Omental fat pad (tissue), 4 donors: ENCODE data around the gene NCS1. TPM values are rescaled to one million over a fixed set of nuclear protein-coding genes. Genes with fewer than 3 reads are reported as not detected.

Experiments used
- ATAC-seq: fragments of 150-250 bp; one replicate; pipeline ENCODE4 v1.9.1; 2016; ENCODE audit warnings: mild to moderate bottlenecking, moderate library complexity; ENCODE audit not compliant: low FRiP score
- DNase-seq: peaks from one replicate; pipeline ENCODE4 v3.0.0-alpha.2; 2019; ENCODE audit warnings: low spot score
- total RNA-seq, 4 donors: library from RNA; depleted of rRNA; stranded (reverse); fragments of >200 nt; gene quantifications; one replicate each; pipeline ENCODE4 v1.1.0, GENCODE V29; 2016
- TF ChIP-seq, protein P1 (sequence below), 3 donors: fragments of 450-650 bp; IDR thresholded peaks; one replicate each; pipeline ENCODE4 v1.5.1; 2016 to 2017; ENCODE audit warnings: antibody characterized with exemption in 3 of 3, mild to moderate bottlenecking in 3 of 3, moderate library complexity in 2 of 3

Gene NCS1
- total RNA-seq, 4 donors from 2014 or later, result 2.5 to 14.7 (median 4.0) TPM

DNA sequence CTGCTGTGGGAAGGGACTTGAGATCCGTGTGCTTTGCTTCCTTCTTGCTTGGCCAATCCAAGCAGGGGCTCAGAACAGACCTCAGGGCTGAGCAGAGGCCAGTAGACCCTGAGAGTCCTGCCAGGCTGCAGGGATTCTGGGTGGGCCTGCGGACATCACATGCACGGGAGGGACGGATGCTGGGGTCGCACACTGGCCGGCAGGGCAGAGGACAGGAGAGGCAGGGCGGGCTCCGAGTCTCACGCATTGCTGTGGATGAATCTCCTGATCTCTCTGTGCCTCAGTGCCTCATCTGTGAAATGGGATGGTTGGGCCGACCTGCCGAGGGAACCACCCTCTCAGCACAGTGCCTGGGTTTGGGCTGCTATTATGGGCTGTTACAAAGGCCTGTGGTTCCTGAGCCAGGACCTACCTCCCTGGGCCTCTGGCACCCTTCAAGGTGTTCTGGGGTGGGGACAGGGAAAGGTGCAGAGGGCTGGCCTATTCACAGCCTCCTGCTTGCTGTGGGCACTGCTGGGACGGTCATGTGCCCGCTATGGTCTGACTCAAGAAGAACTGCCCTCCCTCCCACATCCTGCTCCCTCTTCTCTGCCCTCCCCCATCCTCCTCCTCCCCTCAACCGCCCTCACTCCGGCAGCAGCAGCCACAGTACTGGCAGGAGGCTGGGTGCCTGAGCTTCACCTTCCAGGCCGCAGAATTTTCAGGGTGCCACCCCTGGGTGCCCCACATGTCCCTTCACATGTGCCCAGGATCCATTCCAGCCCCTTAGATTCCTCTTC lies 43.3 kb downstream of the NCS1 start:
- ATAC-seq, result peak; percentile 15
- TF ChIP-seq, protein P1, sequence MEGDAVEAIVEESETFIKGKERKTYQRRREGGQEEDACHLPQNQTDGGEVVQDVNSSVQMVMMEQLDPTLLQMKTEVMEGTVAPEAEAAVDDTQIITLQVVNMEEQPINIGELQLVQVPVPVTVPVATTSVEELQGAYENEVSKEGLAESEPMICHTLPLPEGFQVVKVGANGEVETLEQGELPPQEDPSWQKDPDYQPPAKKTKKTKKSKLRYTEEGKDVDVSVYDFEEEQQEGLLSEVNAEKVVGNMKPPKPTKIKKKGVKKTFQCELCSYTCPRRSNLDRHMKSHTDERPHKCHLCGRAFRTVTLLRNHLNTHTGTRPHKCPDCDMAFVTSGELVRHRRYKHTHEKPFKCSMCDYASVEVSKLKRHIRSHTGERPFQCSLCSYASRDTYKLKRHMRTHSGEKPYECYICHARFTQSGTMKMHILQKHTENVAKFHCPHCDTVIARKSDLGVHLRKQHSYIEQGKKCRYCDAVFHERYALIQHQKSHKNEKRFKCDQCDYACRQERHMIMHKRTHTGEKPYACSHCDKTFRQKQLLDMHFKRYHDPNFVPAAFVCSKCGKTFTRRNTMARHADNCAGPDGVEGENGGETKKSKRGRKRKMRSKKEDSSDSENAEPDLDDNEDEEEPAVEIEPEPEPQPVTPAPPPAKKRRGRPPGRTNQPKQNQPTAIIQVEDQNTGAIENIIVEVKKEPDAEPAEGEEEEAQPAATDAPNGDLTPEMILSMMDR (IDR thresholded peaks at IDR 0.05), result no peak
- no peak for DNase-seq

DNA sequence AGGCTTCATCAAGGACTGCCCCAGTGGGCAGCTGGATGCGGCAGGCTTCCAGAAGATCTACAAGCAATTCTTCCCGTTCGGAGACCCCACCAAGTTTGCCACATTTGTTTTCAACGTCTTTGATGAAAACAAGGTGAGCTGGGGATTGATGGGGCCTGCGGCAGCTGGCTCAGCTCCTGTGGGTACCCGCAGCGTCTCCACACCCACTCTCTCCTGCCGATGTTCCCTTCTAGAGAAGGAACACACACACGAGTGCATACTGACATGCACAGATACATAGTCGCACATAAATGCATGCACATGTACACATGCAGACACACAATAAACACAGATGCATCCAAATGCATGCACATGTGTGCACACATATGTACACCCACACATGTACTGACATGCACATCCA lies 45.6 kb downstream of the NCS1 start:
- ATAC-seq, result no peak
- TF ChIP-seq, protein P1 (IDR thresholded peaks at IDR 0.05), result no peak
- DNase-seq, result no peak

DNA sequence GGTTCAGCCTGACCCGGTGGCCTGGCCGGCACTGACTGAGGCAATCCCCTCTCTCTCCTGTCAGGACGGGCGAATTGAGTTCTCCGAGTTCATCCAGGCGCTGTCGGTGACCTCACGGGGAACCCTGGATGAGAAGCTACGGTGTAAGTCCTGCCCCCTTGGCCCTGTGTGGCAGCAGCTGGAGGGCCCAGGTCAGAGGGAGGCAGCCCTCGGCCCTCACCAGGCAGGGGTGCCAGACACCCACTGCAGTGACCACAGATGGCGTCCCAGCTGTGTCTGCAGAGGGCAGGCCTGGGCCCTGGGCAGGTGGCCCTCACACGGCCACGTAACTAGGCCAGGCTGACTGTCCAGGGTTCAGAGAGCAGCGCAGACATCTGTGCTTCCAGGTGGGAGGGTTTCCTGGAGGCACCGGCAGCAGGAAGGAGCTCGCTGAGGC lies 47.5 kb downstream of the NCS1 start:
- TF ChIP-seq, protein P1 (IDR thresholded peaks at IDR 0.05), result no peak
- DNase-seq, result no peak
- no peak for ATAC-seq

DNA sequence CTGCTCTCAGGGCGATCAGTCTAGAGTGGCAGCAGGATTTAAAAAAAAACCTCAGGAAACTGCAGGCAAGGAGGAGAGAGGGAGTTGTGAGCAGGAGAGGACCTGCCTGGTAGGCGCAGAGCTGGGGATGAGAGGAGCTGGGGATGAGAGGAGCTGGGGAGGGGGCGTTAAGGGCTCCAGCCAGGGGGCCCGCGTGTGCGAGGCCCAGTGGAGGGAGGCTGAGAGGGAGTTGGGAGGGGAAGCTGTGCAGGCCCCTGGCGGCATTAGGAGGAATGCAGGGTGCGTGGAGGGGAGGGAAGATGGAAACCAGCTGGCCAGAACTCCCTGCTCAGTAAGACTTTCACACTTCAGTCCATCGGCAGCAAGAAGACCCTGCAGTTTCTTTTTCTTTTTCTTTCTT lies 48.1 kb downstream of the NCS1 start:
- no peak for DNase-seq
- TF ChIP-seq, protein P1 (IDR thresholded peaks at IDR 0.05), result no peak
- no peak for ATAC-seq

DNA sequence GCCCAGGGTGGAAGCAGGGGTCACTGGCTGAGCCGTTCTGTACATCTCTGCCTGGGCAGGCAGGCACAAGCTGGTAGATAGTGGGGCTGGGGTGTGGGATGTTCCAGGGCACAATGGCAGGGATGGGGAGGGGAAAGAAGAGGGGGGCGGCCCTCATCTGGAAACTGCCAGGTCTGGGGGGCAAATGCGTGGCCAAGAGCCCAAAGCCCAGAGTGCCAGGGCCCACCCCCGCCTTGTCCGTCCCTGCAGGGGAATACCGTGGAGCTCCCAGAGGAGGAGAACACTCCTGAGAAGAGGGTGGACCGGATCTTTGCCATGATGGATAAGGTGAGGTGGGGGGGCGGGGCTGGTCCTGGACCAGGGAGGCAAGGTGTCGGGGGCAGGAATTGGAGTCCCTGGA lies 50.6 kb downstream of the NCS1 start:
- ATAC-seq, result no peak
- TF ChIP-seq, protein P1 (IDR thresholded peaks at IDR 0.05), result no peak
- DNase-seq, result no peak

DNA sequence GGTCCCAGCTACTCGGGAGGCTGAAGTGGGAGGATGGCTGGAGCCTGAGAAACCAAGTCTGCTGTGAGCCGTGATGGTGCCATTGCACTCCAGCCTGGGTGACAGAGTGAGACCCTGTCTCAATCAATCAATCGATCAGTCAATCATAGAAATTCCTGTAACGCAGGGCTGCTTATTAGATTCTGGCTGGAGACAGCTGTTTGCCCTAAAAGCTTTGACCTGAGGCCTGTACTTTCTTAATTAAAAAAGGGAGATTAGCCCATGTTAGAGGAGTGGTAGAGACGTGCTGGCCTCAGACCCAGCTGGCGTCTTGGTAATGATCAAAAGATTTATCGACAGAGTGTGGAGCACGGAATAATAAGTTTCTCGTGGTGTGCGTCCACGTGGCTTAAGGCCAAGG lies 52.9 kb downstream of the NCS1 start:
- ATAC-seq, result no peak

More for the DNA sequence above, 52.9 kb downstream of the NCS1 start:
- no peak for DNase-seq
- TF ChIP-seq, protein P1 (IDR thresholded peaks at IDR 0.05), result no peak
